GM19372 (cell line): ENCODE measurements around the gene DIS3L2.
"Not testable (repeated sequence)": the region's sequence is repeated elsewhere in the genome, so short reads cannot be mapped to it uniquely, and the experiment has no call there.

Source experiments
- ATAC-seq: cut with Tn5 transposase; IDR thresholded peaks from one replicate; pipeline ENCODE4 v1.9.1; 2021; ENCODE audit warnings: mild to moderate bottlenecking, low read depth, moderate library complexity; ENCODE audit not compliant: unreplicated experiment

The DIS3L2 gene

GRCh38 chr2:232315049-232315922 lies 353.8 kb downstream of the DIS3L2 start:
- ATAC-seq, result peak; percentile 78

GRCh38 chr2:232315923-232316299 lies 354.4 kb downstream of the DIS3L2 start:
- ATAC-seq, result no peak

GRCh38 chr2:232316461-232317330 lies 355.2 kb downstream of the DIS3L2 start:
- no peak for ATAC-seq

GRCh38 chr2:232318169-232318855 lies 356.8 kb downstream of the DIS3L2 start:
- ATAC-seq, result no peak

GRCh38 chr2:232319067-232319802 lies 357.7 kb downstream of the DIS3L2 start:
- no peak for ATAC-seq

- ATAC-seq, result no peak
Measured at GRCh38 chr2:232319803-232320442, 358.4 kb downstream of the DIS3L2 start.

GRCh38 chr2:232320443-232320803 lies 358.9 kb downstream of the DIS3L2 start:
- ATAC-seq, result no peak

- ATAC-seq, result no peak
Measured at GRCh38 chr2:232321156-232321816, 359.8 kb downstream of the DIS3L2 start.

- ATAC-seq, result no peak
Measured at GRCh38 chr2:232321817-232322559, 360.5 kb downstream of the DIS3L2 start.

GRCh38 chr2:232322560-232323327 lies 361.2 kb downstream of the DIS3L2 start:
- no peak for ATAC-seq

GRCh38 chr2:232323328-232323650 lies 361.8 kb downstream of the DIS3L2 start:
- ATAC-seq, result no peak

GRCh38 chr2:232323967-232324366 lies 362.5 kb downstream of the DIS3L2 start:
- not testable (repeated sequence) for ATAC-seq

- no peak for ATAC-seq
Measured at GRCh38 chr2:232324778-232325177, 363.3 kb downstream of the DIS3L2 start.

GRCh38 chr2:232325324-232326273 lies 364.1 kb downstream of the DIS3L2 start:
- no peak for ATAC-seq

- ATAC-seq, result not testable (repeated sequence)
Measured at GRCh38 chr2:232326274-232327104, 365.0 kb downstream of the DIS3L2 start.
